ENCODE data around the gene THRB. TPM values are rescaled to one million over a fixed set of nuclear protein-coding genes. Genes with fewer than 3 reads are reported as not detected.

Gene THRB
- total and polyA plus RNA-seq, 2 donors (not counting 3 experiments of a cell fraction or from before 2014, with no cell fraction given) = 0.06 TPM; not detected in 1

DNA sequence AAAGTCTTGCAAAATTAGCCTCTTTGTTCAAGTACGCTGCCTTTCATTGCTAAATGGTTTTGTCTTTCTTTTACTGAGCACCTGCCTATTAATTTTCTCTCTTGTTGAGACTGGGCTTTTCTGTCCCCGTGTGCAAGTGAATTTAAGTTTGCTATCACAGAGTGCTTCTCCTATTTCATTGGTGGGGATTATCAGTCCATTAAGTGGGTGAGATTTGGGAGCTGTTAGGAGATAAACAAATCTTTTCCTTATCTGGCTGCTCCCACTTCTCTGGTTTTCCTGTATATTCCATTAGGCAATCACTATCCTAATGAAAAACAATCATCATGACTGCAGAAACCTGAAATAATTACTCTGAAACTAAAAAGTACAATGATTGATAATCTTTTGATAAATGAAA is 295.4 kb downstream of the THRB start:
- H3K27me3 ChIP-seq (ENCODE audit: control insufficient read depth in 2 of 2, insufficient read depth in 2 of 2, low read length in 2 of 2) = no peaks in the 10 kb centered on the region
- TF ChIP-seq POLR2A (IDR thresholded peaks at IDR 0.05; ENCODE audit: low read depth, low read length) = no peak
- no peak for TF ChIP-seq FOS (IDR thresholded peaks at IDR 0.05; ENCODE audit: borderline replicate concordance, insufficient read depth, low read length)
- no peak for TF ChIP-seq EZH2 (IDR thresholded peaks at IDR 0.05; ENCODE audit: borderline replicate concordance, low read depth, low read length, severe bottlenecking)
- TF ChIP-seq GATA2 (IDR thresholded peaks at IDR 0.05; ENCODE audit: insufficient read depth, insufficient read length, low read depth, low read length) = no peak
- TF ChIP-seq, protein P1, sequence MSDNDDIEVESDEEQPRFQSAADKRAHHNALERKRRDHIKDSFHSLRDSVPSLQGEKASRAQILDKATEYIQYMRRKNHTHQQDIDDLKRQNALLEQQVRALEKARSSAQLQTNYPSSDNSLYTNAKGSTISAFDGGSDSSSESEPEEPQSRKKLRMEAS (IDR thresholded peaks at IDR 0.05; ENCODE audit: insufficient read depth, insufficient read length) = no peak
- no peak for TF ChIP-seq JUN (IDR thresholded peaks at IDR 0.05; ENCODE audit: borderline replicate concordance, insufficient read depth, insufficient read length, low read depth)
- TF ChIP-seq, protein P2, sequence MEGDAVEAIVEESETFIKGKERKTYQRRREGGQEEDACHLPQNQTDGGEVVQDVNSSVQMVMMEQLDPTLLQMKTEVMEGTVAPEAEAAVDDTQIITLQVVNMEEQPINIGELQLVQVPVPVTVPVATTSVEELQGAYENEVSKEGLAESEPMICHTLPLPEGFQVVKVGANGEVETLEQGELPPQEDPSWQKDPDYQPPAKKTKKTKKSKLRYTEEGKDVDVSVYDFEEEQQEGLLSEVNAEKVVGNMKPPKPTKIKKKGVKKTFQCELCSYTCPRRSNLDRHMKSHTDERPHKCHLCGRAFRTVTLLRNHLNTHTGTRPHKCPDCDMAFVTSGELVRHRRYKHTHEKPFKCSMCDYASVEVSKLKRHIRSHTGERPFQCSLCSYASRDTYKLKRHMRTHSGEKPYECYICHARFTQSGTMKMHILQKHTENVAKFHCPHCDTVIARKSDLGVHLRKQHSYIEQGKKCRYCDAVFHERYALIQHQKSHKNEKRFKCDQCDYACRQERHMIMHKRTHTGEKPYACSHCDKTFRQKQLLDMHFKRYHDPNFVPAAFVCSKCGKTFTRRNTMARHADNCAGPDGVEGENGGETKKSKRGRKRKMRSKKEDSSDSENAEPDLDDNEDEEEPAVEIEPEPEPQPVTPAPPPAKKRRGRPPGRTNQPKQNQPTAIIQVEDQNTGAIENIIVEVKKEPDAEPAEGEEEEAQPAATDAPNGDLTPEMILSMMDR (IDR thresholded peaks at IDR 0.05; ENCODE audit: extremely low read depth in 1 of 2, insufficient read depth in 1 of 2, low read depth in 1 of 2, low read length in 2 of 2) = no peak
- no peak for TF ChIP-seq MYC (IDR thresholded peaks at IDR 0.05; ENCODE audit: low read depth, low read length)
- TF ChIP-seq POLR2AphosphoS5 (IDR thresholded peaks at IDR 0.05; ENCODE audit: insufficient read depth, low read depth, low read length) = no peak
- H3K36me3 ChIP-seq (ENCODE audit: control insufficient read depth in 2 of 2, extremely low read depth in 1 of 2, insufficient read depth in 2 of 2, low read length in 2 of 2) = no peaks in the 10 kb centered on the region
- no peaks in the 10 kb centered on the region for H3K9me3 ChIP-seq (replicated peaks; ENCODE audit: control insufficient read depth, insufficient read depth, low read length)
- no peak overlapping the region for H3K27ac ChIP-seq (ENCODE audit: insufficient read depth, low read depth, low read length)
- DNase-seq (ENCODE audit: low read depth, low spot score) (no peak), FAIRE-seq (no peak)
- H3K79me2 ChIP-seq (ENCODE audit: control insufficient read depth, insufficient read depth, low read length) = no peaks in the 10 kb centered on the region
- no peak overlapping the region for H3K4me3 ChIP-seq (replicated peaks in 1 of 3; ENCODE audit: insufficient read depth in 1 of 3, low read depth in 1 of 3, low read length in 3 of 3)
- dilution Hi-C loops (cut with MboI; ENCODE audit: extremely low pct_ligation_motif_present, low sequenced_read_pairs) = no loop called here
- intact Hi-C loops (cut with micrococcal nuclease) = no loop called here
- POLR2A ChIA-PET = no interaction called here
- no peaks in the 10 kb centered on the region for H3K4me1 ChIP-seq (ENCODE audit: control insufficient read depth, extremely low read depth, insufficient read depth, low read length)
- no peak overlapping the region for H3K9ac ChIP-seq (replicated peaks; ENCODE audit: extremely low read depth, insufficient read depth, low read length)
- no TSS peak for BruUV-seq (replicated peaks)
- no peaks in the 10 kb centered on the region for H3K9me1 ChIP-seq (replicated peaks; ENCODE audit: control insufficient read depth, extremely low read depth, insufficient read depth, low read length)
- H3K4me2 ChIP-seq (ENCODE audit: insufficient read depth, low read length) = no peak overlapping the region
- H2AFZ ChIP-seq (ENCODE audit: low read depth, low read length) = no peak overlapping the region
- H4K20me1 ChIP-seq (replicated peaks; ENCODE audit: control insufficient read depth, extremely low read depth, insufficient read depth, low read length) = no peaks in the 10 kb centered on the region
- CTCF ChIA-PET = interaction anchor here (3.3 kb wide), 1 partner anchor 13 kb away, joined by 21 read pairs; no protein-coding TSS in a partner anchor

All from endothelial cell of umbilical vein (primary cell).